HEK293T (cell line): Measurements from ENCODE around the gene ZFC3H1.

Experiments
- LEF1 ChIP-seq: fragments of 450-650 bp; IDR thresholded peaks from 2 replicates; pipeline ENCODE4 v1.6.1; 2017; ENCODE audit warnings: mild to moderate bottlenecking, borderline replicate concordance
- SP1 ChIP-seq: fragments of 450-650 bp; IDR thresholded peaks from 2 replicates; pipeline ENCODE4 v1.6.1; 2017

GRCh38 chr12:71685312-71685906 lies 21.8 kb upstream of the ZFC3H1 start:
- TF ChIP-seq LEF1 (no peak), SP1 (no peak)
